ENCODE measurements around the gene ZNF839. TPM values are rescaled to one million over a fixed set of nuclear protein-coding genes. Genes with fewer than 3 reads are reported as not detected.

ZNF839 gene
- polyA plus RNA-seq, 1 experiment = 9.0 TPM

GRCh38 chr14:102314242-102315011, 5.1 kb upstream of the ZNF839 start:
- peak overlapping the region; percentile 39 for H3K4me3 ChIP-seq (ENCODE audit: low read depth, low read length)
- POLR2A ChIA-PET = interaction anchor here (0.6 kb wide), 1 partner anchor 113 kb away, joined by 5 read pairs; no protein-coding TSS in a partner anchor
- CTCF ChIA-PET = interaction anchor here (0.6 to 3.3 kb wide), 36 partner anchors 9 to 604 kb away, joined by 3 to 41 read pairs (median 4); partner anchors contain the start of genes MOK and WDR20
- H3K27me3 ChIP-seq (ENCODE audit: control insufficient read depth, insufficient read depth, low read length) = no peaks in the 10 kb centered on the region
- peak; percentile 98 for TF ChIP-seq CTCF (IDR thresholded peaks at IDR 0.05; ENCODE audit: insufficient read depth, low read depth, low read length)
- no peak for DNase-seq (ENCODE audit: low read depth)
- H3K36me3 ChIP-seq (ENCODE audit: control insufficient read depth, insufficient read depth, low read length) = no peaks in the 10 kb centered on the region

- DNase-seq (ENCODE audit: low read depth) = no peak
- TF ChIP-seq CTCF (IDR thresholded peaks at IDR 0.05; ENCODE audit: insufficient read depth, low read depth, low read length) = no peak
- no peaks in the 10 kb centered on the region for H3K27me3 ChIP-seq (ENCODE audit: control insufficient read depth, insufficient read depth, low read length)
- no peaks in the 10 kb centered on the region for H3K36me3 ChIP-seq (ENCODE audit: control insufficient read depth, insufficient read depth, low read length)
- no peak overlapping the region for H3K4me3 ChIP-seq (ENCODE audit: low read depth, low read length)
- ChIA-PET POLR2A (no interaction called here), CTCF (interaction anchor here (0.6 to 3.3 kb wide), 18 partner anchors 10 to 605 kb away, joined by 3 to 41 read pairs (median 4); partner anchors contain the start of genes MOK and WDR20)
Observed at GRCh38 chr14:102315121-102315520, 4.4 kb upstream of the ZNF839 start.

- TF ChIP-seq CTCF (IDR thresholded peaks at IDR 0.05; ENCODE audit: insufficient read depth, low read depth, low read length) = no peak
- CTCF ChIA-PET = interaction anchor here (0.6 to 3.3 kb wide), 11 partner anchors 9 to 579 kb away, joined by 3 to 25 read pairs (median 4); partner anchors contain the start of gene MOK
- H3K27me3 ChIP-seq (ENCODE audit: control insufficient read depth, insufficient read depth, low read length) = no peaks in the 10 kb centered on the region
- H3K36me3 ChIP-seq (ENCODE audit: control insufficient read depth, insufficient read depth, low read length) = no peaks in the 10 kb centered on the region
- peak overlapping the region; percentile 23 for H3K4me3 ChIP-seq (ENCODE audit: low read depth, low read length)
- POLR2A ChIA-PET = interaction anchor here (0.6 kb wide), 1 partner anchor 51 kb away, joined by 3 read pairs; no protein-coding TSS in a partner anchor
- DNase-seq (ENCODE audit: low read depth) = peak; percentile 11
Observed at GRCh38 chr14:102316338-102316742, 3.2 kb upstream of the ZNF839 start.

- H3K36me3 ChIP-seq (ENCODE audit: control insufficient read depth, insufficient read depth, low read length) = no peaks in the 10 kb centered on the region
- ChIA-PET POLR2A (interaction anchor here (0.6 kb wide), 1 partner anchor 52 kb away, joined by 3 read pairs; no protein-coding TSS in a partner anchor), CTCF (interaction anchor here (0.6 to 2.4 kb wide), 12 partner anchors 10 to 579 kb away, joined by 3 to 8 read pairs (median 3); no protein-coding TSS in a partner anchor)
- H3K4me3 ChIP-seq (ENCODE audit: low read depth, low read length) = peak overlapping the region; percentile 45
- TF ChIP-seq CTCF (IDR thresholded peaks at IDR 0.05; ENCODE audit: insufficient read depth, low read depth, low read length) = peak; percentile 88
- DNase-seq (ENCODE audit: low read depth) = peak; percentile 59
- no peaks in the 10 kb centered on the region for H3K27me3 ChIP-seq (ENCODE audit: control insufficient read depth, insufficient read depth, low read length)
Observed at GRCh38 chr14:102316743-102317563, 2.6 kb upstream of the ZNF839 start.

Data from BJ (cell line).